Fibroblast of lung (primary cell): Measurements from ENCODE around the gene ARHGDIA.

ENCODE experiments used
- EZH2 ChIP-seq: IDR thresholded peaks from 2 replicates; pipeline ENCODE4 v1.5.1; 2012; ENCODE audit warnings: low read length, control low read depth, mild to moderate bottlenecking; ENCODE audit errors: missing control alignments
- TF ChIP-seq, protein P1 (sequence below), 2 donors: IDR thresholded peaks in 1 of 2; conservative IDR thresholded peaks in 1 of 2; 1 replicate in 1 of 2; 2 replicates in 1 of 2; pipeline ENCODE4 v1.5.1; 2011 to 2012; ENCODE audit warnings: low read length in 2 of 2, control low read depth in 1 of 2, inconsistent platforms in 1 of 2, low read depth in 1 of 2, mild to moderate bottlenecking in 1 of 2

GRCh38 chr17:81913394-81914102 lies 42.4 kb upstream of the ARHGDIA start:
- TF ChIP-seq, protein P1, sequence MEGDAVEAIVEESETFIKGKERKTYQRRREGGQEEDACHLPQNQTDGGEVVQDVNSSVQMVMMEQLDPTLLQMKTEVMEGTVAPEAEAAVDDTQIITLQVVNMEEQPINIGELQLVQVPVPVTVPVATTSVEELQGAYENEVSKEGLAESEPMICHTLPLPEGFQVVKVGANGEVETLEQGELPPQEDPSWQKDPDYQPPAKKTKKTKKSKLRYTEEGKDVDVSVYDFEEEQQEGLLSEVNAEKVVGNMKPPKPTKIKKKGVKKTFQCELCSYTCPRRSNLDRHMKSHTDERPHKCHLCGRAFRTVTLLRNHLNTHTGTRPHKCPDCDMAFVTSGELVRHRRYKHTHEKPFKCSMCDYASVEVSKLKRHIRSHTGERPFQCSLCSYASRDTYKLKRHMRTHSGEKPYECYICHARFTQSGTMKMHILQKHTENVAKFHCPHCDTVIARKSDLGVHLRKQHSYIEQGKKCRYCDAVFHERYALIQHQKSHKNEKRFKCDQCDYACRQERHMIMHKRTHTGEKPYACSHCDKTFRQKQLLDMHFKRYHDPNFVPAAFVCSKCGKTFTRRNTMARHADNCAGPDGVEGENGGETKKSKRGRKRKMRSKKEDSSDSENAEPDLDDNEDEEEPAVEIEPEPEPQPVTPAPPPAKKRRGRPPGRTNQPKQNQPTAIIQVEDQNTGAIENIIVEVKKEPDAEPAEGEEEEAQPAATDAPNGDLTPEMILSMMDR (conservative IDR thresholded peaks at IDR 0.05 in 1 of 2, IDR thresholded peaks at IDR 0.05 in 1 of 2; ENCODE audit: low read depth in 1 of 2, low read length in 2 of 2), result no peak
- no peak for TF ChIP-seq EZH2
